ENCODE results near the gene C6orf163. TPM values are rescaled to one million over a fixed set of nuclear protein-coding genes. Genes with fewer than 3 reads are reported as not detected.
"Not testable (repeated sequence)": the region's sequence is repeated elsewhere in the genome, so short reads cannot be mapped to it uniquely, and the experiment has no call there.

The C6orf163 gene
- polyA plus RNA-seq (ENCODE audit: low read depth in 6 of 6) = 1 to 10 TPM in 1 of 6 donors, under 1 TPM in 4, not detected in 1; 0.24 to 1.1 (median 0.71) TPM

DNA sequence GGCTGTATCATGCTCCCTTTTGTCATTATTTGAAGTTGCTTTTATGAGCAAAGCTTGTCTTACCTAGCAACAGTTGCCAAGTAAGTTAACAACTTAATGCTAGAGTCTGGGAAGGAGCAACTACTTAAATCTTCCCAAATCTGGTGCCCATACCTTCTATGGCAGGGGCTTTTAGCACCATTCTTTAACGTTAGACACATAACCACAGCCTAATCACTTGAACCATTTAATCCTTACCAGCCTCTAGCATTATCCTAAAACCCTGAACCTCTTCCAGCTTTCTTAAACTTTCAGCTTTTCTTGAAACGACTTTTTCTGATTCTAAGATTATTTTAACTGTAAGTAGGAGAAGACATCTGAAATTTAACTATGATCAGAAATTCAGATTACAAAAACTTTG is at the start of gene C6orf163:
Gene C6orf163, plus strand, starts transcription at position 83 of the 400 bp plus-strand sequence. Its CDS starts 287 bp downstream, at position 370.
- peak within 1 kb of the TSS in 1 of 6 donors; percentile 67 for H3K27ac Mint-ChIP-seq
- no peaks in the 10 kb centered on the region for H3K4me1 Mint-ChIP-seq
- peak within 1 kb of the TSS in 1 of 8 donors; percentile 15 for H3K4me3 Mint-ChIP-seq
- no peaks in the 10 kb centered on the region for H3K9me3 Mint-ChIP-seq
- peaks cover 0 to 7% of the 10 kb centered on the region in 2 donors for H3K36me3 Mint-ChIP-seq
- ATAC-seq (ENCODE audit: low read depth in 2 of 2) (no peak), DNase-seq (no peak)
- no peaks in the 10 kb centered on the region for H3K27me3 Mint-ChIP-seq

DNA sequence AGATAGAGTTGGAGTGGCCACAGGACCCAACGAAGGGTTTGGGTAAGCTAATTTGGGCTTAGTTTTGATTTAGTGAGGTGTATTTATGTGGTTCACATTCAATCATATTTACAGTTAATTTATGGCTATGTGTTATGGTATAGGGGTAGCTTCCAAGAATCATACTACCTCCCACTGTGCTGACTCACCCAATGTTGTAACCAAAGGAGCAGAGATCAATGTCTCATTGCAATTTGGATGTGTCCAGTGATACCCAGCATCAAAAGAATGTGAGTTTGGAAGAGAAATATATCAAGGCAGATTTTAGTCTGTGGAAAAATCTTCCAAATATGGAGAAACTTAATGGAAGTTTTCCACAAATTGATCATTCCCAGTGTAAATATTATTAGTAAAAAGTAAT is 47.5 kb upstream of the C6orf163 start:
- no peak for ATAC-seq (ENCODE audit: low read depth in 2 of 2)
- Mint-ChIP-seq H3K27ac (no peak overlapping the region), H3K36me3 (peaks cover 0 to 5% of the 10 kb centered on the region in 2 donors), H3K9me3 (peaks cover 0 to 5% (median under 1%) of the 10 kb centered on the region in 7 donors), H3K27me3 (peaks cover 29 to 56% (median 48%) of the 10 kb centered on the region in 3 donors), H3K4me3 (no peak overlapping the region), H3K4me1 (no peaks in the 10 kb centered on the region)
- DNase-seq = no peak

DNA sequence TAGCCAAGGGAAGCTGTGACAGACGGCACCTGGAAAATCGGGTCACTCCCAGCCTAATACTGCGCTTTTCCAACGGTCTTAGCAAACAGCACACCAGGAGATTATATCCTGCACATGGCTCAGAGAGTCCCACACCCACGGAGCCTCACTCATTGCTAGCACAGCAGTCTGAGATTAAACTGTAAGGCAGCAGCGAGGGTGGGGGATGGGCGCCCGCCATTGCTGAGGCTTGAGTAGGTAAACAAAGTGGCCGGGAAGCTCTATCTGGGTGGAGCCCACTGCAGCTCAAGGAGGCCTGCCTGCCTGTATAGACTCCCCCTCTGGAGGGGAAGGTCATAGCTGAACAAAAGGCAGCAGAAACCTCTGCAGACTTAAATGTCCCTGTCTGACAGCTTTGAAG is 43.3 kb upstream of the C6orf163 start:
- not testable (repeated sequence) for H3K4me1 Mint-ChIP-seq; H3K27ac Mint-ChIP-seq; DNase-seq; H3K4me3 Mint-ChIP-seq; ATAC-seq (ENCODE audit: low read depth in 2 of 2)
- H3K27me3 Mint-ChIP-seq = peaks cover 30 to 60% (median 50%) of the 10 kb centered on the region in 3 donors
- H3K9me3 Mint-ChIP-seq = peaks cover 0 to 17% (median 9%) of the 10 kb centered on the region in 7 donors
- H3K36me3 Mint-ChIP-seq = peaks cover 0 to 18% of the 10 kb centered on the region in 2 donors

DNA sequence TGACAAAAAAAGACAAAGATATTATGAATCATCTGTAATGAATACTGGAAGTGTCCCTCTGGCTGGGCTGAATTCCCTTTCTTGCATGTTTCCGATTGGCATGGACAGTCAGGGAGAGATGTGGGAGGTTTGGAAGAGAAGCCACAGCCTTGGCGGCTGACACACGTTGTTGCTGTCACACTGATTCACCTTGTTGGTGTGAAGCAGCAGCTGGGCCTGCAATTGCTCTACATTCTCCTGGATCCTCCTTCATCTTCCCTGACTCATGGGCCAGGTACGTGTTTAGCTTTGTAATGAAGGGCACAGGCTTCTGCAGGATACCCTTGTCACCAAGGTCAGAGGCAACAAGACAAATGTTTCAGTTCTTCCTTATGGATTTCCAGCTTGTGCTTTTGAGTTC is 35.6 kb upstream of the C6orf163 start:
- Mint-ChIP-seq H3K9me3 (peaks cover 0 to 21% (median 12%) of the 10 kb centered on the region in 7 donors), H3K4me3 (no peak overlapping the region), H3K36me3 (peaks cover 0 to 3% of the 10 kb centered on the region in 2 donors), H3K27me3 (peaks cover 9 to 21% (median 20%) of the 10 kb centered on the region in 3 donors), H3K4me1 (no peaks in the 10 kb centered on the region), H3K27ac (no peak overlapping the region)
- ATAC-seq (ENCODE audit: low read depth in 2 of 2) = no peak
- DNase-seq = no peak

DNA sequence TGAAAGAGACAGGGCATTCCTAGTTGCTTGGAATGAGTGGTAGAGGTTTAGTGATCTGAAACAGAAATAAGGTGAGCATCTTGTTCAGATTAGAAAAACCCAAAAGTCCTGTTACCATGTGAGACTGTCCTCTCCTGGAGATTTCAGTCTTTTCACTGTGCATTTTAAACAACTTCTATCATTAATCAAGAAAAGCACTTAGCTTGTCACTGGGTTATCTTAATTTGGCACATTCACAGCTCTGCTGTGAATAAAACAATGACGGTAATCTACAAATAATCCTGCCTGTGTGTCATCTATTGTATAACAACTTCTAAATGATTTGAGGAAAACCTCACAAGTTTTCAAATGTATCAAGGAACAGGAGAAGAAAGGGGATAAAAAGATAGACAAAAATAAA is 31.8 kb upstream of the C6orf163 start:
- peaks cover 0 to 1% (median 0%) of the 10 kb centered on the region in 7 donors for H3K9me3 Mint-ChIP-seq
- ATAC-seq (ENCODE audit: low read depth in 2 of 2) = no peak
- peaks cover 19 to 45% (median 38%) of the 10 kb centered on the region in 3 donors for H3K27me3 Mint-ChIP-seq
- no peak overlapping the region for H3K27ac Mint-ChIP-seq
- H3K36me3 Mint-ChIP-seq = no peaks in the 10 kb centered on the region
- DNase-seq = no peak
- no peaks in the 10 kb centered on the region for H3K4me1 Mint-ChIP-seq
- H3K4me3 Mint-ChIP-seq = no peak overlapping the region

DNA sequence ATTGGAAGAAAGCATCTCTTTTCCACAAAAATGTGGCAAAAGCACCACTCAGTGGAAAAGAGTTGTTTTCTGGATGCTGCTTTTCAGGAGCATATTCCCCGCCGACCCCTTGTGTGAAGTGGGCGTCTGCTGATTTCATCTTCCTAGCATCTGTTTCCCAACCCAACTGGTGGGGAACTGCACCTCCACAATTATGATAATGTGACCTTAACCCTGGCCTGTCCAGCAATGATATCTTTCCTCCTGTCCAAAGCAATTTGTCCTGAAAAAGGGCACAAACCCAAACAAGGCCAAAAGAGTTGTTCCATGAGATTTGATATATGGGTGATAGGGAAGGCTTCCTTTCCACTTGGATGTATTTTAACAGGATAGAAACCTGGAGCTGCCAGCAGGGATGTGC is 29.5 kb upstream of the C6orf163 start:
- Mint-ChIP-seq H3K27me3 (peaks cover 19 to 45% (median 38%) of the 10 kb centered on the region in 3 donors), H3K36me3 (no peaks in the 10 kb centered on the region), H3K9me3 (no peaks in the 10 kb centered on the region), H3K4me3 (no peak overlapping the region), H3K27ac (no peak overlapping the region), H3K4me1 (no peaks in the 10 kb centered on the region)
- no peak for DNase-seq
- ATAC-seq (ENCODE audit: low read depth in 2 of 2) = no peak

DNA sequence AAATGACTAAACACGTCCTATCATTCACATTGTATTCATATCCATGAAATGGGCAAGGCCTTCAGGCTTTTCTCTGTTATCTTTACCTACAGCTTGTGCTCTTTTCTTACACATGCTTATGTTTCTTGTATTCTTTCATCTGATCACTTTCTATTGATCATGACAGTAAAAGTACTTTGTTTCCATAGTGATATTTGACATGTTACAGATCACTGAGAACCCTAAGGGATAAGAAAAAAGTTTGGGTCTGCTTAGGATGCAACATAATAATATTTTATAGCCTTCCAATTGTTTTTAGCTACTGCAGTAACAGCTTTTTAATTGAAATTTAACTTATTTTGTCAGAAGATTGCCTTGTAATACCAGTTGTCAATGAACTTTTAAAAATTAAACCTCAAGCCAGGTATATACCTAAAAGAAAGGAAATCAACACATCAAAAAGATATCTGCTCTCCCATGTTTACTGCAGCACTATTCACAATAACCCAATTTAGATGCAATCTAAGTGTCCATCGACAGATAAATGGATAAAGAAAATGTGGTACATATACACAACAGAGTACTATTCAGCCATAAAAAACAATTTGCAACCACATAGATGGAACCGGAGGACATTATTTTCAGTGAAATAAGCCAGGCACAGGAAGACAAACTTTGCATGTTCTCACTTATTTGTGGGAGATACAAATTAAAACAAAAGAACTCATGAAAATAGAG is 25.2 kb upstream of the C6orf163 start:
- Mint-ChIP-seq H3K4me3 (peak overlapping the region in 1 of 8 donors; percentile 25), H3K4me1 (peaks cover 7 to 12% (median 10%) of the 10 kb centered on the region in 3 donors), H3K9me3 (peaks cover 0 to 1% (median 0%) of the 10 kb centered on the region in 7 donors), H3K36me3 (no peaks in the 10 kb centered on the region), H3K27ac (no peak overlapping the region), H3K27me3 (peaks cover 10 to 24% (median 22%) of the 10 kb centered on the region in 3 donors)
- DNase-seq (no peak), ATAC-seq (ENCODE audit: low read depth in 2 of 2) (no peak)

DNA sequence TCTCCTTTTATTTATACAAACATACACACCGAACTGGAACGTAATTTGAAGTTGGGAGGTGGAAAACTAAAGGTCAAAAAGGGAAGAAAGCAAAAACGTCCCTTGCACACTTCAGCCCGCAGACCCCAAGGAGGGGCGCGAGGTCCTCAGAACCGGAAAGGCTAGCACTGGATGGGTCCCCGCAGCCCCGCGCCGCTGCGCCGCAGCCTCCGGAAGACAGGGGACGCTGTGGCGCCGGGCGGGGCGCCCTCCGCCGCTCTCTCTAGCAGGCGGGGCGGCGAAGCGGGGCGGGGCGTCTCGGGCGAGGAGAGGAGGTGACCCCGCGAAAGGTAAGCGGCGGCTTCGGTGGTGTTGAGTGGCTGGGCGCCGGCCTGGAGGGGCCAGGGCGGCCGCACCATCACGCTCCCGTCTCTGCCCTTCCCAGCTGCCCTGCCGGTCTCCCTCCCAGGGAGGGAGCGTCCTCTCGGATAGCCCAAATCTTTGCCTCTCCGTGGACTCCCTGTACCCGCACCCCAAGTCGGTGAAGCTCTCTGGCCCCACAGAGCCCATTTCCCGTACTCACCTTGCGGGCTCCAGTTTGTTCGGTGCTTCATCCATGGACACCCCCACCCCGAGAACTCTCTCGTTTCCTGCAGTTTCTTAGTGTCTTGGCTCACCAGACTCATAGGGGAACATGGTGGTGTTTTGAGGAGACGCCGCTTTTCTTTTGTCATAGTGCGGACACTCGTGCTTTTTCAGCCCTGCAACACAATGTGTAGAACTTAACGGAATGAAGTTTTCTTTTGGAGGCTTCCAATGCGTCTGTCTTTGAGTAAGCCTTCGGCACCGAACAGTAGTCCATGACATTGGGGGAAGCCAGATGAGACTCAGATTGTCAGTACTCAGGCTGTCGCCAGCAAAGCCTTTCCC is 22.1 kb upstream of the C6orf163 start, which contains the start of gene SMIM8:
Gene SMIM8, plus strand, starts transcription at position 285 of the 909 bp plus-strand sequence. CDS start 14,444 bp downstream, outside the sequence.
- ATAC-seq (ENCODE audit: low read depth in 2 of 2) (peak; percentile 95 to 96), DNase-seq (peak; percentile 79)
- Mint-ChIP-seq H3K9me3 (peaks cover 0 to 4% (median 0%) of the 10 kb centered on the region in 7 donors), H3K4me3 (peak within 1 kb of the TSS; percentile 95 to 99 (median 98)), H3K27me3 (no peaks in the 10 kb centered on the region), H3K4me1 (peaks cover 11 to 18% (median 12%) of the 10 kb centered on the region in 3 donors), H3K36me3 (peaks cover 0 to 6% of the 10 kb centered on the region in 2 donors), H3K27ac (peak within 1 kb of the TSS; percentile 86 to 98 (median 91))

DNA sequence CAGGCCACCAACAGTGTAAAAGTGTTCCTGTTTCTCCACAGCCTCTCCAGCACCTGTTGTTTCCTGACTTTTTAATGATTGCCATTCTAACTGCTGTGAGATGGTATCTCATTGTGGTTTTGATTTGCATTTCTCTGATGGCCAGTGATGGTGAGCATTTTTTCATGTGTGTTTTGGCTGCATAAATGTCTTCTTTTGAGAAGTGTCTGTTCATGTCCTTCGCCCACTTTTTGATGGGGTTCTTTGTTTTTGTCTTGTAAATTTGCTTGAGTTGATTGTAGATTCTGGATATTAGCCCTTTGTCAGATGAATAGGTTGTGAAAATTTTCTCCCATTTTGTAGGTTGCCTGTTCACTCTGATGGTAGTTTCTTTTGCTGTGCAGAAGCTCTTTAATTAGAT is 20.7 kb upstream of the C6orf163 start:
- H3K27me3 Mint-ChIP-seq; H3K9me3 Mint-ChIP-seq; H3K36me3 Mint-ChIP-seq; ATAC-seq (ENCODE audit: low read depth in 2 of 2); DNase-seq; H3K27ac Mint-ChIP-seq: not testable (repeated sequence)
- peak overlapping the region in 7 of 8 donors; percentile 9 to 99 (median 64) for H3K4me3 Mint-ChIP-seq
- peaks cover 11 to 24% (median 12%) of the 10 kb centered on the region in 3 donors for H3K4me1 Mint-ChIP-seq

DNA sequence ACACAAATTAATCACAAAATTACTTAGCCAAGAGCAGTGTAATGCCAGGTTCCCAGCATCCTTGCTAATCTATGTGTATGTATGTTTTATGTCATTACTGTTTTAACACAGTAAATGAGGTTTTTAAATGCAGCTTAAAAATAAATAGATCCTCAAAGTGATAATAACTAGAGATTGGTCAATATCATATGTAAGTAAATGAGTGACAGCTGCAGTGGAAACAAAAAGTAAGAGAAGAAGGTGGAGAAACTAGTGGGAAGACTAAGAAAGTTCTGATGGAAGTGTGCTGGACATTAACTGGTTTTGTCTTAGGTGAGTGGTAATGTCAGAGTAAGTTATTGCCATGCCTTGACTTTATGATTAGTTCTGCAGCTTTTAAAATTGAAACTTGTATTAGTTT is 13.7 kb upstream of the C6orf163 start:
- Mint-ChIP-seq H3K9me3 (peaks cover 0 to 11% (median 2%) of the 10 kb centered on the region in 7 donors), H3K4me1 (peaks cover 21 to 44% (median 28%) of the 10 kb centered on the region in 3 donors)

DNA sequence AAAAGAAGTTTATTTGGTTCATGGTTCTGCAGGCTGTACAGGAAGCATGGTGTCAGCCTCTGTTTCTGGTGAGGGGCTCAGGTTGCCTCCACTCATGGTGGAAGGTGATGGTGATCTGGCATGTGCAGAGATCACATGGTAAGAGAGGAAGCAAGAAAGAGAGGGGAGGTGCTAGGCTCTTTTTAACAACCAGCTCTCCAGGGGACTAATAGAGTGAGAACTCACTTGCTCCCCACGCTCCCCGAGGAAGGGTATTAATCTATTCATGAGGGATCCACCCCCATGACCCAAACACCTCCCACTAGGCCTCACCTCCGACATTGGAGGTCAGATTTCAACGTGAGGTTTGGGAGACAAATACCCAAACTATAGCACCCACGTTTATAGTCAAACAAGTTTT is 11.6 kb upstream of the C6orf163 start:
- peaks cover 21 to 37% (median 24%) of the 10 kb centered on the region in 3 donors for H3K4me1 Mint-ChIP-seq
- H3K4me3 Mint-ChIP-seq = no peak overlapping the region
- H3K9me3 Mint-ChIP-seq = peaks cover 0 to 7% (median 2%) of the 10 kb centered on the region in 7 donors
- H3K27ac Mint-ChIP-seq = peak overlapping the region in 3 of 6 donors; percentile 51 to 86 (median 71)
- no peaks in the 10 kb centered on the region for H3K27me3 Mint-ChIP-seq
- ATAC-seq (ENCODE audit: low read depth in 2 of 2) (no peak), DNase-seq (no peak)
- peaks cover 8 to 18% of the 10 kb centered on the region in 2 donors for H3K36me3 Mint-ChIP-seq

More for the DNA sequence above, 13.7 kb upstream of the C6orf163 start:
- Mint-ChIP-seq H3K27ac (peak overlapping the region in 1 of 6 donors; percentile 7), H3K36me3 (peaks cover 12% of the 10 kb centered on the region in 2 donors), H3K4me3 (no peak overlapping the region), H3K27me3 (no peaks in the 10 kb centered on the region)
- DNase-seq = no peak
- ATAC-seq (ENCODE audit: low read depth in 2 of 2) = no peak

DNA sequence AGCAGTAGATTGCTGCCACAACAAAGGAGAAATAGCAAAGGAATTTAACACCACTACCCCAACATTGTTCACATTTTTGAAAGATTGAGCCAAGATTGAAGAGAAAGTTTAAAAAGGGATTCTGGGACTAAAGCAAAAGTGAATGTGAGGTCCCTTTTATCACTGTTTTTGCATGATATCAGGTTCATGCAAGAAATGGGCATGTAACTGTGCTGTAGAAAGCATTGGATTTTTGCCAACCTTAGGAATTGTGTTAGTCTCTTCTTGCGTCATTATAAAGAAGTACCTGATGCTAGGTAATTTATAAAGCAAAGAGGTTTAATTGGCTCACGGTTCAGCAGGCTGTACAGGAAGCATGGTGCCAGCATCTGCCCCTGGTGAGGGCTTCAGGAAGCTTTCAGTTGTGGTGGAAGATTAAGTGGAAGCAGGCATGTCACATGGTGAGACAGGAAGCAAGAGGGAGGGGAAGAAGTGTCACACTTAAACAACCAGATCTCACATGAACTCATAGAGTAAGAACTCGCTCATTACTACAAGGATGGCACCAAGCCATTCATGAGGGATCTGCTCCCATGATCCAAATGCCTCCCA is 10.9 kb upstream of the C6orf163 start:
- Mint-ChIP-seq H3K36me3 (peaks cover 8 to 18% of the 10 kb centered on the region in 2 donors), H3K4me3 (peak overlapping the region in 2 of 8 donors; percentile 13 to 66), H3K27me3 (no peaks in the 10 kb centered on the region), H3K9me3 (peaks cover 0 to 7% (median 0%) of the 10 kb centered on the region in 7 donors), H3K27ac (peak overlapping the region in 3 of 6 donors; percentile 71 to 78 (median 77)), H3K4me1 (peaks cover 21 to 34% (median 24%) of the 10 kb centered on the region in 3 donors)
- DNase-seq (no peak), ATAC-seq (ENCODE audit: low read depth in 2 of 2) (peak in 1 of 2 donors; percentile 25)
